Measurements from ENCODE around the gene NCOA7.
"Not testable (repeated sequence)": the region's sequence is repeated elsewhere in the genome, so short reads cannot be mapped to it uniquely, and the experiment has no call there.

Gene NCOA7

GRCh38 chr6:125927761-125928160 is 137.0 kb downstream of the NCOA7 start:
- peak; percentile 67 for DNase-seq

GRCh38 chr6:125930765-125931418 is 140.1 kb downstream of the NCOA7 start:
- no peak for DNase-seq

GRCh38 chr6:125931733-125932450 is 141.1 kb downstream of the NCOA7 start:
- DNase-seq, result no peak

- DNase-seq, result no peak
Measured at GRCh38 chr6:125932451-125932795, 141.7 kb downstream of the NCOA7 start.

GRCh38 chr6:125935520-125935919 is 144.8 kb downstream of the NCOA7 start:
- not testable (repeated sequence) for DNase-seq

GRCh38 chr6:125939026-125939425 is 148.3 kb downstream of the NCOA7 start:
- DNase-seq, result no peak

- DNase-seq, result no peak
Measured at GRCh38 chr6:125939791-125940190, 149.0 kb downstream of the NCOA7 start.

- DNase-seq, result no peak
Measured at GRCh38 chr6:125940247-125941041, 149.7 kb downstream of the NCOA7 start.

GRCh38 chr6:125942672-125943527 is 152.1 kb downstream of the NCOA7 start:
- peak; percentile 73 for DNase-seq

GRCh38 chr6:125943528-125944433 is 153.0 kb downstream of the NCOA7 start:
- DNase-seq, result no peak

GRCh38 chr6:125944434-125944816 is 153.7 kb downstream of the NCOA7 start:
- DNase-seq, result no peak

- DNase-seq, result no peak
Measured at GRCh38 chr6:125944896-125945295, 154.1 kb downstream of the NCOA7 start.

GRCh38 chr6:125945378-125946141 is 154.8 kb downstream of the NCOA7 start:
- DNase-seq, result no peak

GRCh38 chr6:125947615-125948014 is 156.9 kb downstream of the NCOA7 start:
- no peak for DNase-seq

- DNase-seq, result no peak
Measured at GRCh38 chr6:125948455-125948854, 157.7 kb downstream of the NCOA7 start.

GRCh38 chr6:125949069-125949468 is 158.3 kb downstream of the NCOA7 start:
- DNase-seq, result no peak

- DNase-seq, result peak; percentile 82
Measured at GRCh38 chr6:125950293-125950692, 159.5 kb downstream of the NCOA7 start.

GRCh38 chr6:125950716-125951115 is 160.0 kb downstream of the NCOA7 start:
- DNase-seq, result not testable (repeated sequence)

- DNase-seq, result peak; percentile 63
Measured at GRCh38 chr6:125951323-125951722, 160.6 kb downstream of the NCOA7 start.

GRCh38 chr6:125952764-125953501 is 162.2 kb downstream of the NCOA7 start:
- peak; percentile 85 for DNase-seq
